CD4-positive, alpha-beta T cell (primary cell): ENCODE results near the gene PAN2. TPM values are rescaled to one million over a fixed set of nuclear protein-coding genes. Genes with fewer than 3 reads are reported as not detected.

Experiments
- ATAC-seq: fragments of 200-7000 bp; cut with Tn5 transposase; one replicate; pipeline ENCODE4 v1.10.0; 2022; ENCODE audit warnings: mild to moderate bottlenecking; ENCODE audit not compliant: poor library complexity
- CTCF ChIA-PET: fragments of 350-600 bp; sonication (Branson Sonifier 250); formaldehyde crosslinking; loops from one replicate; lab custom pipeline; 2021; ENCODE audit warnings: antibody characterized with exemption, inconsistent platforms; lab: Charles Lee
- POLR2A ChIA-PET: fragments of 350-600 bp; sonication (Branson Sonifier 250); formaldehyde crosslinking; loops from one replicate; lab custom pipeline; 2021; ENCODE audit warnings: antibody characterized with exemption, inconsistent platforms; lab: Charles Lee
- DNase-seq, 14 experiments: peaks; one replicate each; pipeline ENCODE4 v3.0.0-alpha.2; 2013 to 2020; ENCODE audit warnings: mixed read lengths in 2 of 14
- H3K27ac ChIP-seq, 2 donors: one replicate each; pipeline versions ENCODE4 v1.5.1 to v1.7.0; 2013; ENCODE audit warnings: low read length in 2 of 2, low read depth in 1 of 2, mild to moderate bottlenecking in 1 of 2
- H3K27me3 ChIP-seq, 2 experiments: 1 replicate in 1 of 2; 2 replicates in 1 of 2; pipeline versions ENCODE4 v1.6.1 to v1.7.0; 2013; ENCODE audit warnings: low read length in 2 of 2, control low read depth in 1 of 2, mild to moderate bottlenecking in 1 of 2, moderate library complexity in 1 of 2; ENCODE audit not compliant: insufficient read depth in 2 of 2, control insufficient read depth in 1 of 2
- H3K36me3 ChIP-seq: one replicate; pipeline ENCODE4 v1.6.1; 2013; ENCODE audit warnings: low read length, control low read depth; ENCODE audit not compliant: insufficient read depth
- H3K4me1 ChIP-seq: one replicate; pipeline ENCODE4 v1.6.1; 2013; ENCODE audit warnings: low read length, control low read depth; ENCODE audit not compliant: insufficient read depth
- H3K4me3 ChIP-seq: one replicate; pipeline ENCODE4 v1.5.1; 2013; ENCODE audit warnings: mild to moderate bottlenecking, low read length, moderate library complexity
- H3K9me3 ChIP-seq, 2 experiments: 1 replicate in 1 of 2; 2 replicates in 1 of 2; pipeline versions ENCODE4 v1.6.1 to v1.7.0; 2013; ENCODE audit warnings: low read length in 2 of 2, mild to moderate bottlenecking in 2 of 2, control low read depth in 1 of 2, moderate library complexity in 1 of 2; ENCODE audit not compliant: control insufficient read depth in 1 of 2, insufficient read depth in 1 of 2
- H3K27ac Mint-ChIP-seq: one replicate; pipeline ENCODE4 v1.8.0; 2020; ENCODE audit warnings: mixed read lengths
- H3K27me3 Mint-ChIP-seq: one replicate; pipeline ENCODE4 v1.8.0; 2021; ENCODE audit warnings: mixed read lengths
- H3K36me3 Mint-ChIP-seq: one replicate; pipeline ENCODE4 v1.8.0; 2021; ENCODE audit warnings: low read depth, mixed read lengths
- H3K4me1 Mint-ChIP-seq: one replicate; pipeline ENCODE4 v1.8.0; 2021; ENCODE audit warnings: low read depth, mixed read lengths
- H3K4me3 Mint-ChIP-seq: one replicate; pipeline ENCODE4 v1.8.0; 2020; ENCODE audit warnings: mild to moderate bottlenecking, mixed read lengths
- H3K9me3 Mint-ChIP-seq: one replicate; pipeline ENCODE4 v1.8.0; 2020; ENCODE audit warnings: mixed read lengths
- intact Hi-C, 2 experiments: fragments of 100-400 bp; cut with DNase I in 1 of 2; cut with micrococcal nuclease in 1 of 2; formaldehyde crosslinking; loops; one replicate each; pipeline versions ENCODE4 v1.15.1 to v1.9.0; 2023 to 2025; cut with DNase I, micrococcal nuclease
- total RNA-seq, 174 experiments: library from RNA in 2 of 174; stranded (reverse) in 2 of 174; gene quantifications; one replicate each; pipeline ENCODE4 v1.2.3 and lab custom pipeline; 2021 to 2026
- TF ChIP-seq, protein P1 (sequence below): fragments of 200-600 bp; IDR thresholded peaks from one replicate; pipeline ENCODE4 v1.8.0; 2022; ENCODE audit warnings: antibody characterized with exemption, mild to moderate bottlenecking

Gene PAN2
- total RNA-seq, 2 experiments from 2014 or later = 104 to 107 TPM

DNA sequence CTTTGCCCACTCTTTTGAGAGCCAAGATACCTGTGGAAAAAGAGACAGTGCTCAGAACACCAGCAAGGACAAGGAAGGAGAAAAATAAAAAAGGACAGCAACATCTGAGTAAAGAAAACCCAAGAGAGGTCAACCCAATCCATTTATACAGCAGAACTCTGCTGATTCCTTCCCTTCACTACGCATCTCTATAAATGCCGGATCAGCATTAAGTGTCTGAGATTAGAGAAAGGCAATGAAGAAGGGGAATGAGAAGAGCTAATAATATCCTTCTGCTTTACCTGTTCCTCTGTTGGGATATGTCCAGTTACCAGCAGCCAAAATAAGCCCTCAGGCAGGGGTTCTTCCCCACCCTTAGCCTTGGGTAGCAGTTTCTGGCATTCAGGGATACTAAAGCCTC lies 51.2 kb downstream of the PAN2 start:
- Mint-ChIP-seq H3K9me3 (no peaks in the 10 kb centered on the region), H3K36me3 (peaks cover 66% of the 10 kb centered on the region), H3K4me3 (no peak overlapping the region), H3K4me1 (peaks cover 6% of the 10 kb centered on the region), H3K27me3 (no peaks in the 10 kb centered on the region), H3K27ac (no peak overlapping the region)
- no peak overlapping the region for H3K4me3 ChIP-seq
- DNase-seq (no peak), ATAC-seq (no peak)
- intact Hi-C loops = no loop called here
- TF ChIP-seq, protein P1, sequence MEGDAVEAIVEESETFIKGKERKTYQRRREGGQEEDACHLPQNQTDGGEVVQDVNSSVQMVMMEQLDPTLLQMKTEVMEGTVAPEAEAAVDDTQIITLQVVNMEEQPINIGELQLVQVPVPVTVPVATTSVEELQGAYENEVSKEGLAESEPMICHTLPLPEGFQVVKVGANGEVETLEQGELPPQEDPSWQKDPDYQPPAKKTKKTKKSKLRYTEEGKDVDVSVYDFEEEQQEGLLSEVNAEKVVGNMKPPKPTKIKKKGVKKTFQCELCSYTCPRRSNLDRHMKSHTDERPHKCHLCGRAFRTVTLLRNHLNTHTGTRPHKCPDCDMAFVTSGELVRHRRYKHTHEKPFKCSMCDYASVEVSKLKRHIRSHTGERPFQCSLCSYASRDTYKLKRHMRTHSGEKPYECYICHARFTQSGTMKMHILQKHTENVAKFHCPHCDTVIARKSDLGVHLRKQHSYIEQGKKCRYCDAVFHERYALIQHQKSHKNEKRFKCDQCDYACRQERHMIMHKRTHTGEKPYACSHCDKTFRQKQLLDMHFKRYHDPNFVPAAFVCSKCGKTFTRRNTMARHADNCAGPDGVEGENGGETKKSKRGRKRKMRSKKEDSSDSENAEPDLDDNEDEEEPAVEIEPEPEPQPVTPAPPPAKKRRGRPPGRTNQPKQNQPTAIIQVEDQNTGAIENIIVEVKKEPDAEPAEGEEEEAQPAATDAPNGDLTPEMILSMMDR = no peak
- H3K4me1 ChIP-seq = no peaks in the 10 kb centered on the region
- ChIA-PET CTCF (interaction anchor here (0.6 kb wide), 1 partner anchor 110 kb away, joined by 3 read pairs; no protein-coding TSS in a partner anchor), POLR2A (no interaction called here)
- no peak overlapping the region for H3K27ac ChIP-seq
- no peaks in the 10 kb centered on the region for H3K9me3 ChIP-seq
- H3K27me3 ChIP-seq = no peaks in the 10 kb centered on the region
- H3K36me3 ChIP-seq = peaks cover 81% of the 10 kb centered on the region

DNA sequence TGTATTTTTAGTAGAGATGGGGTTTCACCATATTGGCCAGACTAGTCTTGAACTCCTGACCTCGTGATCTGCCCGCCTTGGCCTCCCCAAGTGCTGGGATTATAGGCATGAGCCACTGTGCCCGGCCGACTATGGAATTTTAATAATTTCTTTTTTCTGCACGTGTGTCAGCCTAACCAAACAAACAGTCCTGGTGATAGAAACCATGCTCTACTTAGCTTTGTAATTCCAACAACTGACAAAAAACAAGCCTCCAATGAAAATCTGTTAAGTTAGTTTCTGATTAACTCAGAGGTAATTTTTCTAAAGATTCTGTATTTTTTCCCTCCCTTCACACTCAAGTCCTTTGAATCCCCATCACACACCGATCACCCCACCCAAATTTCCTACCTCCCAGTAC lies 51.8 kb downstream of the PAN2 start:
- H3K4me3 Mint-ChIP-seq = no peak overlapping the region
- Histone ChIP-seq H3K4me3 (no peak overlapping the region), H3K4me1 (no peaks in the 10 kb centered on the region), H3K27me3 (no peaks in the 10 kb centered on the region), H3K9me3 (no peaks in the 10 kb centered on the region), H3K27ac (no peak overlapping the region), H3K36me3 (peaks cover 80% of the 10 kb centered on the region)
- DNase-seq = no peak
- H3K9me3 Mint-ChIP-seq = no peaks in the 10 kb centered on the region
- H3K27ac Mint-ChIP-seq = no peak overlapping the region
- peaks cover 5% of the 10 kb centered on the region for H3K4me1 Mint-ChIP-seq
- TF ChIP-seq, protein P1 = no peak
- ChIA-PET CTCF (interaction anchor here (0.6 kb wide), 1 partner anchor 110 kb away, joined by 3 read pairs; no protein-coding TSS in a partner anchor), POLR2A (no interaction called here)
- intact Hi-C loops = no loop called here
- no peaks in the 10 kb centered on the region for H3K27me3 Mint-ChIP-seq
- peaks cover 67% of the 10 kb centered on the region for H3K36me3 Mint-ChIP-seq
- ATAC-seq = no peak

DNA sequence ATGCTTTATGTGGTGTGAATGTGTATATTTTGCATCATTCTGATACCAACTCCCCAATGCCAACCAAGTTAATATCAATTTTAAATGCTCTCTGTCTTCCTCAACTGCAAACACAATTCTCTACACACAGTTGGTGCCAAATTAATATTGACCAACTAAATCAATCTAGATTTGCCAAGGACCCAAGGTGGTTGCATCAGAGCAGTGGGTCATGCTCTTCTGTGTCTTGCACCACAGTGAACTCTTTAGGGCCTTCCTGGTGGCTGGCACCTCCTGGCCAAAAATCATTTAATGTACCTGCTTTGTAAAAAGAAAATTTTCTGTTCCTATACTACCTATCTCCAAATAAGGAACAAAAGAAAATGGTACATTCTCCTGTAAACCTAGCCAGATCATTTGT lies 53.0 kb downstream of the PAN2 start:
- no peaks in the 10 kb centered on the region for H3K9me3 Mint-ChIP-seq
- intact Hi-C loops = no loop called here
- H3K9me3 ChIP-seq = no peaks in the 10 kb centered on the region
- ChIA-PET POLR2A (no interaction called here), CTCF (interaction anchor here (0.6 kb wide), 1 partner anchor 34 kb away, joined by 3 read pairs; no protein-coding TSS in a partner anchor)
- no peaks in the 10 kb centered on the region for H3K27me3 Mint-ChIP-seq
- H3K27me3 ChIP-seq = no peaks in the 10 kb centered on the region
- H3K36me3 Mint-ChIP-seq = peaks cover 66% of the 10 kb centered on the region
- TF ChIP-seq, protein P1 = no peak
- ATAC-seq (no peak), DNase-seq (no peak)
- H3K4me3 Mint-ChIP-seq = no peak overlapping the region
- H3K4me1 Mint-ChIP-seq = no peaks in the 10 kb centered on the region
- H3K27ac ChIP-seq = no peak overlapping the region
- no peak overlapping the region for H3K27ac Mint-ChIP-seq
- H3K36me3 ChIP-seq = peaks cover 77% of the 10 kb centered on the region
- H3K4me3 ChIP-seq = no peak overlapping the region
- no peaks in the 10 kb centered on the region for H3K4me1 ChIP-seq
